HEK293T (cell line): ENCODE results near the gene KCNK10.

Experiments
- ARNT ChIP-seq: fragments of 450-650 bp; IDR thresholded peaks from 2 replicates; pipeline ENCODE4 v1.6.1; 2017; ENCODE audit warnings: mild to moderate bottlenecking
- BHLHE40 ChIP-seq: fragments of 450-650 bp; IDR thresholded peaks from 2 replicates; pipeline ENCODE4 v1.6.1; 2016; ENCODE audit warnings: mild to moderate bottlenecking, moderate library complexity, borderline replicate concordance
- CTBP1 ChIP-seq: fragments of 450-650 bp; IDR thresholded peaks from 2 replicates; pipeline ENCODE4 v1.6.1; 2016; ENCODE audit warnings: borderline replicate concordance
- ELF4 ChIP-seq: fragments of 450-650 bp; IDR thresholded peaks from 2 replicates; pipeline ENCODE4 v1.6.1; 2017; ENCODE audit warnings: antibody characterized with exemption
- FOXM1 ChIP-seq: fragments of 450-650 bp; IDR thresholded peaks from 2 replicates; pipeline ENCODE4 v1.6.1; 2017; ENCODE audit warnings: mild to moderate bottlenecking, borderline replicate concordance
- HDGF ChIP-seq: fragments of 450-650 bp; IDR thresholded peaks from 2 replicates; pipeline ENCODE4 v1.6.1; 2017; ENCODE audit warnings: antibody characterized with exemption, borderline replicate concordance
- L3MBTL2 ChIP-seq: fragments of 450-650 bp; conservative IDR thresholded peaks from 2 replicates; pipeline ENCODE4 v1.6.1; 2016; ENCODE audit warnings: mild to moderate bottlenecking
- NFRKB ChIP-seq: fragments of 450-650 bp; IDR thresholded peaks from 2 replicates; pipeline ENCODE4 v1.6.1; 2016; ENCODE audit warnings: mild to moderate bottlenecking, moderate library complexity
- SP1 ChIP-seq: fragments of 450-650 bp; IDR thresholded peaks from 2 replicates; pipeline ENCODE4 v1.6.1; 2017
- SUZ12 ChIP-seq: fragments of 450-650 bp; IDR thresholded peaks from 2 replicates; pipeline ENCODE4 v1.6.1; 2016; ENCODE audit warnings: mild to moderate bottlenecking
- TARDBP ChIP-seq: fragments of 450-650 bp; IDR thresholded peaks from 2 replicates; pipeline ENCODE4 v1.6.1; 2016
- ZNF384 ChIP-seq: fragments of 450-650 bp; IDR thresholded peaks from 2 replicates; pipeline ENCODE4 v1.6.1; 2016

GRCh38 chr14:88242446-88242845, 80.6 kb downstream of the KCNK10 start:
- TF ChIP-seq SP1 (no peak), ARNT (no peak), ELF4 (no peak), TARDBP (no peak), L3MBTL2 (no peak), FOXM1 (no peak), NFRKB (no peak), BHLHE40 (no peak), ZNF384 (no peak), CTBP1 (no peak), SUZ12 (no peak), HDGF (no peak)
